Smooth muscle cell (in vitro differentiated cells): Measurements from ENCODE around the gene SRSF12. TPM values are rescaled to one million over a fixed set of nuclear protein-coding genes. Genes with fewer than 3 reads are reported as not detected.

ENCODE experiments used
- DNase-seq: peaks from one replicate; lab custom pipeline; 2025; ENCODE audit not compliant: unreplicated experiment; lab: John Stamatoyannopoulos, UW
- H2AFZ ChIP-seq: fragments of 200-600 bp; sonication (generic); 2 replicates; pipeline ENCODE4 v1.6.0; 2016; ENCODE audit warnings: antibody characterized with exemption, low read depth, mild to moderate bottlenecking
- H3F3A ChIP-seq: fragments of 200-600 bp; sonication (generic); 2 replicates; pipeline ENCODE4 v1.6.0; 2017; ENCODE audit warnings: antibody characterized with exemption, low read depth
- H3K27ac ChIP-seq: fragments of 200-600 bp; sonication (generic); 2 replicates; pipeline ENCODE4 v1.5.1; 2016; ENCODE audit warnings: low read depth, mild to moderate bottlenecking
- H3K27me3 ChIP-seq: fragments of 200-600 bp; sonication (generic); 2 replicates; pipeline ENCODE4 v1.6.1; 2016; ENCODE audit warnings: low read depth, mild to moderate bottlenecking
- H3K36me3 ChIP-seq: fragments of 200-600 bp; sonication (generic); 2 replicates; pipeline ENCODE4 v1.5.1; 2016; ENCODE audit warnings: low read depth
- H3K4me1 ChIP-seq: fragments of 200-600 bp; sonication (generic); 2 replicates; pipeline ENCODE4 v1.5.1; 2016; ENCODE audit warnings: low read depth
- H3K4me2 ChIP-seq: fragments of 200-600 bp; sonication (generic); 2 replicates; pipeline ENCODE4 v1.6.0; 2016; ENCODE audit warnings: mild to moderate bottlenecking
- H3K4me3 ChIP-seq: fragments of 200-600 bp; sonication (generic); 2 replicates; pipeline ENCODE4 v1.5.1; 2016; ENCODE audit warnings: mild to moderate bottlenecking
- H3K79me2 ChIP-seq: fragments of 200-600 bp; sonication (generic); 2 replicates; pipeline ENCODE4 v1.6.0; 2016; ENCODE audit warnings: low read depth, mild to moderate bottlenecking
- H3K9ac ChIP-seq: fragments of 200-600 bp; sonication (generic); 2 replicates; pipeline ENCODE4 v1.6.0; 2016; ENCODE audit warnings: low read depth
- H3K9me3 ChIP-seq: fragments of 200-600 bp; sonication (generic); replicated peaks from 2 replicates; pipeline ENCODE4 v1.5.1; 2016; ENCODE audit warnings: low read depth
- H4K20me1 ChIP-seq: fragments of 200-600 bp; sonication (generic); 2 replicates; pipeline ENCODE4 v1.6.0; 2016; ENCODE audit warnings: low read depth
- whole genome bisulfite sequencing: methylation state at CpG from one replicate; pipeline ENCODE4 v1.1.7; 2016; ENCODE audit warnings: low lambda C conversion rate; 5-methylcytosine and 5-hydroxymethylcytosine counted together
- polyA plus RNA-seq: library from polyadenylated mRNA; unstranded; fragments of >200 nt; fragmentation: Nextera tagmentation; extraction: Ambion mirVana; gene quantifications from 2 replicates; pipeline ENCODE4 v1.2.1, GENCODE V29; 2016
- total RNA-seq: library from RNA; depleted of rRNA; stranded (reverse); fragments of >200 nt; gene quantifications from 2 replicates; pipeline ENCODE4 v1.2.3, GENCODE V29; 2014
- TF ChIP-seq, protein P1 (sequence below): fragments of 200-600 bp; sonication (generic); IDR thresholded peaks from 2 replicates; pipeline ENCODE4 v1.5.1; 2017; ENCODE audit warnings: borderline replicate concordance, mild to moderate bottlenecking, antibody characterized with exemption; ENCODE audit not compliant: insufficient read depth, poor library complexity, severe bottlenecking

Gene SRSF12
- total and polyA plus RNA-seq, 2 experiments from 2014 or later: 5.6 to 7.2 TPM

GRCh38 chr6:89051676-89052075, 66.2 kb downstream of the SRSF12 start:
- H3K4me1 ChIP-seq: no peaks in the 10 kb centered on the region
- H3K9me3 ChIP-seq: no peaks in the 10 kb centered on the region
- DNase-seq: no peak
- H2AFZ ChIP-seq: no peak overlapping the region
- H3K79me2 ChIP-seq: no peaks in the 10 kb centered on the region
- no peaks in the 10 kb centered on the region for H3K27me3 ChIP-seq
- H3K4me2 ChIP-seq: no peak overlapping the region
- no peak overlapping the region for H3K4me3 ChIP-seq
- TF ChIP-seq, protein P1, sequence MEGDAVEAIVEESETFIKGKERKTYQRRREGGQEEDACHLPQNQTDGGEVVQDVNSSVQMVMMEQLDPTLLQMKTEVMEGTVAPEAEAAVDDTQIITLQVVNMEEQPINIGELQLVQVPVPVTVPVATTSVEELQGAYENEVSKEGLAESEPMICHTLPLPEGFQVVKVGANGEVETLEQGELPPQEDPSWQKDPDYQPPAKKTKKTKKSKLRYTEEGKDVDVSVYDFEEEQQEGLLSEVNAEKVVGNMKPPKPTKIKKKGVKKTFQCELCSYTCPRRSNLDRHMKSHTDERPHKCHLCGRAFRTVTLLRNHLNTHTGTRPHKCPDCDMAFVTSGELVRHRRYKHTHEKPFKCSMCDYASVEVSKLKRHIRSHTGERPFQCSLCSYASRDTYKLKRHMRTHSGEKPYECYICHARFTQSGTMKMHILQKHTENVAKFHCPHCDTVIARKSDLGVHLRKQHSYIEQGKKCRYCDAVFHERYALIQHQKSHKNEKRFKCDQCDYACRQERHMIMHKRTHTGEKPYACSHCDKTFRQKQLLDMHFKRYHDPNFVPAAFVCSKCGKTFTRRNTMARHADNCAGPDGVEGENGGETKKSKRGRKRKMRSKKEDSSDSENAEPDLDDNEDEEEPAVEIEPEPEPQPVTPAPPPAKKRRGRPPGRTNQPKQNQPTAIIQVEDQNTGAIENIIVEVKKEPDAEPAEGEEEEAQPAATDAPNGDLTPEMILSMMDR: no peak
- no peaks in the 10 kb centered on the region for H3K36me3 ChIP-seq
- H3K9ac ChIP-seq: no peak overlapping the region
- no peak overlapping the region for H3K27ac ChIP-seq
- no peaks in the 10 kb centered on the region for H3F3A ChIP-seq
- H4K20me1 ChIP-seq: no peaks in the 10 kb centered on the region
- WGBS: 93% methylated on average over 3 of the region's 3 CpGs

GRCh38 chr6:89050697-89051096, 67.2 kb downstream of the SRSF12 start:
- Histone ChIP-seq H3K9me3 (no peaks in the 10 kb centered on the region), H2AFZ (peak overlapping the region; percentile 41), H3K79me2 (no peaks in the 10 kb centered on the region), H3K27me3 (no peaks in the 10 kb centered on the region), H3K9ac (no peak overlapping the region), H3K4me3 (no peak overlapping the region), H3K4me1 (no peaks in the 10 kb centered on the region), H3K4me2 (no peak overlapping the region), H3K36me3 (no peaks in the 10 kb centered on the region), H3F3A (no peaks in the 10 kb centered on the region), H3K27ac (no peak overlapping the region), H4K20me1 (no peaks in the 10 kb centered on the region)
- TF ChIP-seq, protein P1: no peak
- WGBS: 86% methylated on average over 3 of the region's 3 CpGs
- DNase-seq: no peak

DNA sequence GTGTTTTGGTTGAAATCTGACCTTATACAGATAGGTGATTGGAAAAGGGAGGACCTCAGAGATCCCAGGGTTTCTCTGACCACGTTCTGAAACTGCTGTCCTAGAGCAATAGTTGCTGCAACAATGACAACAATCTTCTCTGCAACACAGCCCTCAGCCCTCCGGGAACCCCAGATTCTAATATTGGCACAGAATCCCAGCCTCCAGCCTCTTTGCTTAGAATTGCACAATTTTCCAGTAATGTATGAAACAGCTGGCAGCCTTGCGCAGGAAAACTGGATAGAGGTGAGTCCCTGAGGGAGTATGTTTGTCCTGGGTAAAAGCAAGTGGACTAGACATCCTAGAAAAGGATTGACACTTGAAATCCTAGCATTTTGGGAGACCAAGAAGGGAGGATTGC, 67.7 kb downstream of the SRSF12 start:
- Histone ChIP-seq H3F3A (no peaks in the 10 kb centered on the region), H3K36me3 (no peaks in the 10 kb centered on the region), H3K4me3 (no peak overlapping the region), H4K20me1 (no peaks in the 10 kb centered on the region), H3K4me1 (no peaks in the 10 kb centered on the region), H3K79me2 (no peaks in the 10 kb centered on the region), H2AFZ (peak overlapping the region; percentile 41), H3K9ac (no peak overlapping the region), H3K27ac (no peak overlapping the region), H3K27me3 (no peaks in the 10 kb centered on the region), H3K4me2 (peak overlapping the region; percentile 36), H3K9me3 (no peaks in the 10 kb centered on the region)
- 52% methylated on average over 3 of the region's 3 CpGs for WGBS
- DNase-seq: no peak
- TF ChIP-seq, protein P1: no peak

DNA sequence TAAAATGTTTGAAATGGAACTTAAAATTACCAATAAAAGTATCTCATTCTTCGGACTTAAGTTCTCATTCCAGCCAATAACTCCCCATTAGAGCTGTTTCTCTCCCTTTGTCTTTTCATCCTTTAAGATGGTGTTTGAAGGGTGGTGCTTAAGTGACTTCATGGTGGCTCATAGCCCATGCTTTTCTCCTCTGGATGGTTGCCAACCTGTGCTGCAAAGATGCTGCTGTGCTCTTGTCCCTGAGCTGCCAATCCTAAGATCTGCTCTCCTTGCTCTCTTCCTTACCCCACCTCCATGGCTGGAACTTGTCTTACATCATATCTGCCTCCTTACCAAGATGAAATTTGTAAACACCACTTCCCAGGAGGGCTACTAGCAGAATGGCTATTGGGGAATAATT, 68.9 kb downstream of the SRSF12 start:
- no peaks in the 10 kb centered on the region for H3K36me3 ChIP-seq
- no peaks in the 10 kb centered on the region for H3K79me2 ChIP-seq
- no peak overlapping the region for H3K4me2 ChIP-seq
- H3K27me3 ChIP-seq: no peaks in the 10 kb centered on the region
- no peak overlapping the region for H3K4me3 ChIP-seq
- WGBS: 86% methylated on average over 1 of the region's 1 CpG
- no peaks in the 10 kb centered on the region for H4K20me1 ChIP-seq
- H3K9ac ChIP-seq: no peak overlapping the region
- no peak overlapping the region for H2AFZ ChIP-seq
- no peak overlapping the region for H3K27ac ChIP-seq
- no peak for DNase-seq
- no peaks in the 10 kb centered on the region for H3K4me1 ChIP-seq
- TF ChIP-seq, protein P1: no peak
- no peaks in the 10 kb centered on the region for H3K9me3 ChIP-seq
- H3F3A ChIP-seq: no peaks in the 10 kb centered on the region
